Liver (tissue), 9 donors: ENCODE measurements around the gene KIF6. TPM values are rescaled to one million over a fixed set of nuclear protein-coding genes. Genes with fewer than 3 reads are reported as not detected.

Experiments used
- DNase-seq: peaks from one replicate; pipeline ENCODE4 v3.0.0-alpha.2; 2017; ENCODE audit warnings: low spot score
- H3K27ac ChIP-seq, 2 donors: one replicate each; pipeline ENCODE4 v1.7.0; 2013; ENCODE audit warnings: inconsistent platforms in 2 of 2, low read length in 2 of 2, control low read depth in 1 of 2, low read depth in 1 of 2, mild to moderate bottlenecking in 1 of 2
- H3K27me3 ChIP-seq, 4 donors: one replicate each; pipeline versions ENCODE4 v1.6.1 to v1.7.0; 2013; ENCODE audit warnings: low read length in 3 of 4, inconsistent platforms in 1 of 4, mild to moderate bottlenecking in 1 of 4, moderate library complexity in 1 of 4; ENCODE audit not compliant: control insufficient read depth in 4 of 4, insufficient read depth in 4 of 4
- H3K36me3 ChIP-seq, 4 donors: one replicate each; pipeline versions ENCODE4 v1.6.1 to v1.7.0; 2013; ENCODE audit warnings: low read length in 3 of 4, mild to moderate bottlenecking in 3 of 4, low read depth in 1 of 4, moderate library complexity in 1 of 4; ENCODE audit not compliant: control insufficient read depth in 4 of 4, insufficient read depth in 3 of 4
- H3K4me1 ChIP-seq, 4 donors: one replicate each; pipeline versions ENCODE4 v1.6.1 to v1.7.0; 2013; ENCODE audit warnings: low read length in 3 of 4, mild to moderate bottlenecking in 3 of 4, moderate library complexity in 1 of 4; ENCODE audit not compliant: control insufficient read depth in 4 of 4, insufficient read depth in 4 of 4
- H3K4me3 ChIP-seq, 3 donors: one replicate each; pipeline versions ENCODE4 v1.6.1 to v1.7.0; 2013; ENCODE audit warnings: low read length in 3 of 3, control low read depth in 1 of 3, low read depth in 1 of 3, mild to moderate bottlenecking in 1 of 3
- H3K9ac ChIP-seq, 2 donors: one replicate each; pipeline ENCODE4 v1.7.0; 2013; ENCODE audit warnings: low read length in 2 of 2, mild to moderate bottlenecking in 2 of 2, moderate library complexity in 2 of 2, control low read depth in 1 of 2, low read depth in 1 of 2
- H3K9me3 ChIP-seq, 4 donors: one replicate each; pipeline versions ENCODE4 v1.6.1 to v1.7.0; 2013; ENCODE audit warnings: low read length in 3 of 4; ENCODE audit not compliant: control insufficient read depth in 4 of 4
- EGR1 ChIP-seq, 2 donors: IDR thresholded peaks; 2 replicates each; pipeline ENCODE4 v1.6.1; 2016 to 2018; ENCODE audit warnings: antibody characterized with exemption in 2 of 2, low read depth in 2 of 2
- FOXA1 ChIP-seq: IDR thresholded peaks from 2 replicates; pipeline ENCODE4 v1.6.1; 2016; ENCODE audit warnings: antibody characterized with exemption
- FOXA2 ChIP-seq: IDR thresholded peaks from 2 replicates; pipeline ENCODE4 v1.6.1; 2016; ENCODE audit warnings: antibody characterized with exemption
- GABPA ChIP-seq, 2 donors: IDR thresholded peaks in 1 of 2; conservative IDR thresholded peaks in 1 of 2; 2 replicates each; pipeline ENCODE4 v1.6.1; 2016; ENCODE audit warnings: antibody characterized with exemption in 2 of 2, mild to moderate bottlenecking in 1 of 2, moderate library complexity in 1 of 2
- HNF4A ChIP-seq, 2 donors: conservative IDR thresholded peaks; 2 replicates each; pipeline ENCODE4 v1.6.1; 2016; ENCODE audit warnings: antibody characterized with exemption in 2 of 2, mild to moderate bottlenecking in 2 of 2
- JUND ChIP-seq, 2 donors: IDR thresholded peaks; 2 replicates each; pipeline ENCODE4 v1.6.1; 2016; ENCODE audit warnings: antibody characterized with exemption in 2 of 2
- NR2F2 ChIP-seq: IDR thresholded peaks from 2 replicates; pipeline ENCODE4 v1.6.1; 2016; ENCODE audit warnings: antibody characterized with exemption
- RAD21 ChIP-seq, 2 donors: IDR thresholded peaks; 2 replicates each; pipeline ENCODE4 v1.6.1; 2016; ENCODE audit warnings: antibody characterized with exemption in 2 of 2, mild to moderate bottlenecking in 2 of 2
- RXRA ChIP-seq, 2 donors: IDR thresholded peaks; 2 replicates each; pipeline ENCODE4 v1.6.1; 2017 to 2018; ENCODE audit warnings: antibody characterized with exemption in 2 of 2, mild to moderate bottlenecking in 1 of 2
- SP1 ChIP-seq: IDR thresholded peaks from 2 replicates; pipeline ENCODE4 v1.6.1; 2018; ENCODE audit warnings: antibody characterized with exemption, mild to moderate bottlenecking
- TAF1 ChIP-seq: conservative IDR thresholded peaks from 2 replicates; pipeline ENCODE4 v1.6.1; 2016; ENCODE audit warnings: antibody characterized with exemption, mild to moderate bottlenecking
- YY1 ChIP-seq: IDR thresholded peaks from 2 replicates; pipeline ENCODE4 v1.6.1; 2016; ENCODE audit warnings: antibody characterized with exemption, mild to moderate bottlenecking
- ZBTB33 ChIP-seq: IDR thresholded peaks from 2 replicates; pipeline ENCODE4 v1.6.1; 2016; ENCODE audit warnings: antibody characterized with exemption
- WGBS: extraction: QIAGEN DNeasy Blood & Tissue Kit; methylation state at CpG from one replicate; pipeline ENCODE4 v1.1.7; 2013; 5-methylcytosine and 5-hydroxymethylcytosine counted together
- polyA plus RNA-seq, 2 donors: library from polyadenylated mRNA; stranded (reverse) in 1 of 2; unstranded in 1 of 2; fragments of 200-250 nt in 1 of 2; fragments of >200 nt in 1 of 2; fragmentation: Nextera tagmentation in 1 of 2; extraction: Ambion mirVana in 1 of 2; gene quantifications; one replicate each; pipeline versions ENCODE4 v1.2.1 to v1.2.3, GENCODE V29; 2013 to 2015
- total RNA-seq, 2 donors: library from RNA; depleted of rRNA; stranded (reverse); fragments of >200 nt; gene quantifications; one replicate each; pipeline ENCODE4 v1.2.3, GENCODE V29; 2014
- TF ChIP-seq, protein P1 (sequence below): fragments of 150-350 bp; IDR thresholded peaks from 2 replicates; pipeline ENCODE4 v1.5.1; 2017; ENCODE audit warnings: improper control_type of control experiment, low read depth, low read length; ENCODE audit not compliant: missing input control
- TF ChIP-seq, protein P2 (sequence below): IDR thresholded peaks from 2 replicates; pipeline ENCODE4 v1.6.1; 2016; ENCODE audit warnings: antibody characterized with exemption, mild to moderate bottlenecking
- donor health status: healthy.
- donor health status: healthy.
- donor health status: healthy.
- donor health status: healthy.
- donor health status: healthy.

KIF6 gene
- total and polyA plus RNA-seq, 4 donors, result 0.17 to 7.5 (median 0.29) TPM

DNA sequence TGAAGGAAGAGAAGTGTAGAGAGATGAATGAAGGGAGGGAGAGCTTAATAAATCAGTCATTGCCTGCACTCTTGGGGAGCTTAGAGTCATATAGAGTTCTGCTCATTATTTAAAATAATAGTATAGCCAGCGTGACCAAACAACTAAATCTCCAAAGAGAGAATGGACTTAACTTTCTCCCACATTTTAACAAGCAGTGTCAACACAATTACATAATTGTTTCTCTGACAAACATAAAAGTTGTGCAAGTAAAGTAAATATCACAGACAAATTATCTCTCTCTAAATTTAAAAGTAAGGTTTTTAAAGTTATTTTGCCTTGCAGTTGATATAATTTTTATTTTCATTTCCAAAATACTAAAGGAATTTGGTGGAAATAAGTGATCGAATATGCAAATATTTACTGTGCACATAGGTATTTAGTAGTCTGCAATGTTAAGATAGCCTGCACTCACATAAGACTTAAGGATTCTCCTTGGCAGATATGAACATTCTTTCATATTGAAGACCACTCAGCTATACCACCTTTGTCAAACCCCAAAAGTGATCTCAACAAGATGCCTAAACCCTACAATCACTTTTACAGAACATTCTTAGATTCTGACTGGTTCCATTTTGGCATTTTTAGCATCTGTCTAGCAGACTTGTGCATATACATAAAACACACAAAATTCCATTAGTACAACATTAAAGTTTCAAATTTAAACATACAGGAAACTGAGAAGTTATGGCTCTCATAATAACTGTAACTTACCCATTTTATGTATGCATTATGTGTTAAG, 67.7 kb downstream of the KIF6 start:
- no peak overlapping the region for H3K9ac ChIP-seq
- no peak for TF ChIP-seq TAF1
- TF ChIP-seq YY1, result peak; percentile 46
- TF ChIP-seq JUND (IDR thresholded peaks at IDR 0.05), result peak in 1 of 2 donors; percentile 37
- no peak for TF ChIP-seq GABPA (IDR thresholded peaks at IDR 0.05 in 1 of 2, conservative IDR thresholded peaks at IDR 0.05 in 1 of 2)
- TF ChIP-seq, protein P1, sequence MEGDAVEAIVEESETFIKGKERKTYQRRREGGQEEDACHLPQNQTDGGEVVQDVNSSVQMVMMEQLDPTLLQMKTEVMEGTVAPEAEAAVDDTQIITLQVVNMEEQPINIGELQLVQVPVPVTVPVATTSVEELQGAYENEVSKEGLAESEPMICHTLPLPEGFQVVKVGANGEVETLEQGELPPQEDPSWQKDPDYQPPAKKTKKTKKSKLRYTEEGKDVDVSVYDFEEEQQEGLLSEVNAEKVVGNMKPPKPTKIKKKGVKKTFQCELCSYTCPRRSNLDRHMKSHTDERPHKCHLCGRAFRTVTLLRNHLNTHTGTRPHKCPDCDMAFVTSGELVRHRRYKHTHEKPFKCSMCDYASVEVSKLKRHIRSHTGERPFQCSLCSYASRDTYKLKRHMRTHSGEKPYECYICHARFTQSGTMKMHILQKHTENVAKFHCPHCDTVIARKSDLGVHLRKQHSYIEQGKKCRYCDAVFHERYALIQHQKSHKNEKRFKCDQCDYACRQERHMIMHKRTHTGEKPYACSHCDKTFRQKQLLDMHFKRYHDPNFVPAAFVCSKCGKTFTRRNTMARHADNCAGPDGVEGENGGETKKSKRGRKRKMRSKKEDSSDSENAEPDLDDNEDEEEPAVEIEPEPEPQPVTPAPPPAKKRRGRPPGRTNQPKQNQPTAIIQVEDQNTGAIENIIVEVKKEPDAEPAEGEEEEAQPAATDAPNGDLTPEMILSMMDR, result no peak
- no peak for TF ChIP-seq SP1
- peak in 1 of 2 donors; percentile 20 for TF ChIP-seq RAD21 (IDR thresholded peaks at IDR 0.05)
- no peak for TF ChIP-seq NR2F2
- TF ChIP-seq, protein P2, sequence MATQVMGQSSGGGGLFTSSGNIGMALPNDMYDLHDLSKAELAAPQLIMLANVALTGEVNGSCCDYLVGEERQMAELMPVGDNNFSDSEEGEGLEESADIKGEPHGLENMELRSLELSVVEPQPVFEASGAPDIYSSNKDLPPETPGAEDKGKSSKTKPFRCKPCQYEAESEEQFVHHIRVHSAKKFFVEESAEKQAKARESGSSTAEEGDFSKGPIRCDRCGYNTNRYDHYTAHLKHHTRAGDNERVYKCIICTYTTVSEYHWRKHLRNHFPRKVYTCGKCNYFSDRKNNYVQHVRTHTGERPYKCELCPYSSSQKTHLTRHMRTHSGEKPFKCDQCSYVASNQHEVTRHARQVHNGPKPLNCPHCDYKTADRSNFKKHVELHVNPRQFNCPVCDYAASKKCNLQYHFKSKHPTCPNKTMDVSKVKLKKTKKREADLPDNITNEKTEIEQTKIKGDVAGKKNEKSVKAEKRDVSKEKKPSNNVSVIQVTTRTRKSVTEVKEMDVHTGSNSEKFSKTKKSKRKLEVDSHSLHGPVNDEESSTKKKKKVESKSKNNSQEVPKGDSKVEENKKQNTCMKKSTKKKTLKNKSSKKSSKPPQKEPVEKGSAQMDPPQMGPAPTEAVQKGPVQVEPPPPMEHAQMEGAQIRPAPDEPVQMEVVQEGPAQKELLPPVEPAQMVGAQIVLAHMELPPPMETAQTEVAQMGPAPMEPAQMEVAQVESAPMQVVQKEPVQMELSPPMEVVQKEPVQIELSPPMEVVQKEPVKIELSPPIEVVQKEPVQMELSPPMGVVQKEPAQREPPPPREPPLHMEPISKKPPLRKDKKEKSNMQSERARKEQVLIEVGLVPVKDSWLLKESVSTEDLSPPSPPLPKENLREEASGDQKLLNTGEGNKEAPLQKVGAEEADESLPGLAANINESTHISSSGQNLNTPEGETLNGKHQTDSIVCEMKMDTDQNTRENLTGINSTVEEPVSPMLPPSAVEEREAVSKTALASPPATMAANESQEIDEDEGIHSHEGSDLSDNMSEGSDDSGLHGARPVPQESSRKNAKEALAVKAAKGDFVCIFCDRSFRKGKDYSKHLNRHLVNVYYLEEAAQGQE, result peak; percentile 35
- TF ChIP-seq FOXA1, result peak; percentile 86
- no peak for TF ChIP-seq EGR1 (IDR thresholded peaks at IDR 0.05; ENCODE audit: low read depth in 2 of 2)
- peak in 1 of 2 donors; percentile 61 for TF ChIP-seq RXRA (IDR thresholded peaks at IDR 0.05)
- peak in 1 of 2 donors; percentile 50 for TF ChIP-seq HNF4A (conservative IDR thresholded peaks at IDR 0.05)
- TF ChIP-seq ZBTB33, result peak; percentile 30
- peak; percentile 92 for TF ChIP-seq FOXA2
- WGBS, result 38% methylated on average over 2 of the region's 2 CpGs
- H3K4me3 ChIP-seq, result no peak overlapping the region
- H3K9me3 ChIP-seq, result no peaks in the 10 kb centered on the region
- no peak for DNase-seq
- no peaks in the 10 kb centered on the region for H3K36me3 ChIP-seq
- no peaks in the 10 kb centered on the region for H3K27me3 ChIP-seq
- no peak overlapping the region for H3K27ac ChIP-seq
- H3K4me1 ChIP-seq, result peaks cover 0 to 7% (median under 1%) of the 10 kb centered on the region in 4 donors

DNA sequence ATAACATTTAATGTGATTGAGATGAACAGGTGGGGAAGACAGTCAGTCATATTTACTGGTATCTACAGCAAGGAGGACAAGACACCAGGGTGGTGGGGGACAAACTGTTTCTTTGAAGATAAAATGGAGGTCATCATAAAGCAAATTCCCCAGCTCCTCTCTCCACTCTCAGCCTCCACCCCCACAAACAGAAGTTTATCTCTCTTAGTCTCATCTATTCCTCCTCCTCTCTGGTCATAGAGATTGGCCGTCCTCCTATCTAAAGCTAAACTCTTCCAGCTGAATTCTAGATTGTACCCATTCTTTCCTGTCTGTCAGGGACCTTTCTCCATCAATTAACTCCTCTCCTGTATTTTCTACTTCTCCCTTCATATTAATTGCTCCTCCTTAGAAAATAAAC, 71.1 kb downstream of the KIF6 start:
- H3K9ac ChIP-seq, result no peak overlapping the region
- no peak for TF ChIP-seq RAD21 (IDR thresholded peaks at IDR 0.05)
- no peak for TF ChIP-seq GABPA (IDR thresholded peaks at IDR 0.05 in 1 of 2, conservative IDR thresholded peaks at IDR 0.05 in 1 of 2)
- no peak for TF ChIP-seq TAF1
- H3K4me3 ChIP-seq, result no peak overlapping the region
- H3K9me3 ChIP-seq, result no peaks in the 10 kb centered on the region
- no peak overlapping the region for H3K27ac ChIP-seq
- no peaks in the 10 kb centered on the region for H3K27me3 ChIP-seq
- H3K4me1 ChIP-seq, result peaks cover 0 to 7% (median under 1%) of the 10 kb centered on the region in 4 donors
- H3K36me3 ChIP-seq, result no peaks in the 10 kb centered on the region
- DNase-seq, result no peak
- 36% methylated on average over 1 of the region's 1 CpG for WGBS
